HepG2 (cell line): Measurements from ENCODE around the gene ZC3H13. TPM values are rescaled to one million over a fixed set of nuclear protein-coding genes. Genes with fewer than 3 reads are reported as not detected.

Source experiments
- ATAC-seq: fragments of 200-7000 bp; cut with Tn5 transposase; 3 replicates; pipeline ENCODE4 v1.9.1; 2020; ENCODE audit warnings: mild to moderate bottlenecking, moderate library complexity
- BruUV-seq: library from RNA; stranded (reverse); fragments of 400-500 nt; replicated peaks from 2 replicates; lab custom pipeline; 2021; lab: Mats Ljungman, UMichigan
- CTCF ChIA-PET: fragments of 300-600 bp; formaldehyde crosslinking; extraction: SDS; loops from one replicate; lab custom pipeline; 2021; ENCODE audit warnings: low total read pairs, inconsistent platforms, low intra/inter-chr PET ratio; lab: Yijun Ruan, JAX
- POLR2A ChIA-PET: fragments of 350-600 bp; sonication (Branson Sonifier 250); formaldehyde crosslinking; loops from one replicate; lab custom pipeline; 2020; ENCODE audit warnings: antibody characterized with exemption, inconsistent platforms; lab: Yijun Ruan, JAX
- DNase-seq: peaks from one replicate; pipeline ENCODE4 v3.0.0-alpha.2; 2015; ENCODE audit warnings: low spot score
- FAIRE-seq: peaks from 3 replicates; lab custom pipeline; 2011; peaks lifted over from hg19 to GRCh38; lab: Jason Lieb, UNC
- H2AFZ ChIP-seq: one replicate; pipeline ENCODE4 v1.6.1; 2011; ENCODE audit warnings: low read length, inconsistent platforms
- H3K27ac ChIP-seq: fragments of 300-600 bp; 3 replicates; pipeline ENCODE4 v1.8.0; 2011; ENCODE audit warnings: mixed run types, mild to moderate bottlenecking, mixed read lengths, low read length, inconsistent platforms; ENCODE audit not compliant: insufficient read depth; ENCODE audit errors: extremely low read length
- H3K27me3 ChIP-seq, 2 experiments: fragments of 200-600 bp in 1 of 2; 2 replicates in 1 of 2; 3 replicates in 1 of 2; pipeline versions ENCODE4 v1.6.0 to v1.8.0; 2011; ENCODE audit warnings: low read length in 2 of 2, mild to moderate bottlenecking in 2 of 2, moderate library complexity in 2 of 2, inconsistent platforms in 1 of 2; ENCODE audit not compliant: insufficient read depth in 2 of 2, control insufficient read depth in 1 of 2
- H3K36me3 ChIP-seq, 2 experiments: fragments of 200-600 bp in 1 of 2; replicated peaks in 1 of 2; 2 replicates in 1 of 2; 3 replicates in 1 of 2; pipeline versions ENCODE4 v1.5.1 to v1.8.0; 2011; ENCODE audit warnings: low read length in 2 of 2, inconsistent platforms in 1 of 2; ENCODE audit not compliant: insufficient read depth in 2 of 2, control insufficient read depth in 1 of 2
- H3K4me1 ChIP-seq: 2 replicates; pipeline ENCODE4 v1.5.1; 2012; ENCODE audit warnings: low read length, inconsistent platforms; ENCODE audit not compliant: insufficient read depth
- H3K4me2 ChIP-seq: 2 replicates; pipeline ENCODE4 v1.6.0; 2011; ENCODE audit warnings: low read depth, low read length, inconsistent platforms
- H3K4me3 ChIP-seq, 3 experiments: fragments of 200-600 bp in 1 of 3; sonication (generic), shearing (Covaris generic) in 1 of 3; replicated peaks in 1 of 3; 2 replicates each; pipeline ENCODE4 v1.5.1; 2011 to 2016; ENCODE audit warnings: low read length in 3 of 3, inconsistent platforms in 2 of 3, low read depth in 2 of 3, mild to moderate bottlenecking in 2 of 3, control low read depth in 1 of 3, mixed read lengths in 1 of 3; ENCODE audit not compliant: insufficient read depth in 1 of 3
- H3K79me2 ChIP-seq: one replicate; pipeline ENCODE4 v1.6.1; 2011; ENCODE audit warnings: low read length, inconsistent platforms; ENCODE audit not compliant: insufficient read depth
- H3K9ac ChIP-seq: 2 replicates; pipeline ENCODE4 v1.6.0; 2011; ENCODE audit warnings: mild to moderate bottlenecking, low read depth, low read length, inconsistent platforms; ENCODE audit not compliant: insufficient read depth
- H3K9me3 ChIP-seq: 2 replicates; pipeline ENCODE4 v1.5.1; 2012; ENCODE audit warnings: mild to moderate bottlenecking, low read length
- H4K20me1 ChIP-seq: 2 replicates; pipeline ENCODE4 v1.6.0; 2011; ENCODE audit warnings: inconsistent platforms, mild to moderate bottlenecking, low read length, moderate library complexity; ENCODE audit not compliant: insufficient read depth
- CBFB ChIP-seq: sonication (generic); formaldehyde crosslinking; IDR thresholded peaks from 2 replicates; pipeline ENCODE4 v1.4.0; 2020; ENCODE audit warnings: missing genetic modification reagents
- GABPB1 ChIP-seq: IDR thresholded peaks from 2 replicates; pipeline ENCODE4 v1.6.1; 2016; ENCODE audit warnings: mild to moderate bottlenecking, missing genetic modification reagents, moderate library complexity, missing compliant biosample characterization
- HOXA3 ChIP-seq: sonication (generic); formaldehyde crosslinking; IDR thresholded peaks from 2 replicates; pipeline ENCODE4 v1.5.0; 2020; ENCODE audit warnings: missing genetic modification reagents
- KLF16 ChIP-seq, 2 experiments: sonication (generic) in 1 of 2; formaldehyde crosslinking in 1 of 2; IDR thresholded peaks; 2 replicates each; pipeline versions ENCODE4 v1.6.1 to v1.8.0; 2016 to 2023; ENCODE audit warnings: missing genetic modification reagents in 2 of 2, missing compliant biosample characterization in 1 of 2
- LRRFIP1 ChIP-seq: sonication (generic); formaldehyde crosslinking; conservative IDR thresholded peaks from 2 replicates; pipeline ENCODE4 v1.4.0; 2020; ENCODE audit warnings: missing genetic modification reagents
- NCOR1 ChIP-seq: fragments of 200-600 bp; sonication (generic); IDR thresholded peaks from 2 replicates; pipeline ENCODE4 v1.7.0; 2017; ENCODE audit warnings: antibody characterized with exemption, low read length, borderline replicate concordance
- NFIC ChIP-seq: IDR thresholded peaks from 2 replicates; pipeline ENCODE4 v1.6.1; 2012; ENCODE audit warnings: mild to moderate bottlenecking, low read length, inconsistent platforms
- SAFB2 ChIP-seq: sonication (generic); formaldehyde crosslinking; IDR thresholded peaks from 2 replicates; pipeline ENCODE4 v1.5.1; 2020; ENCODE audit warnings: missing genetic modification reagents, low read depth, mild to moderate bottlenecking, borderline replicate concordance
- ZC3H4 ChIP-seq: sonication (generic); formaldehyde crosslinking; IDR thresholded peaks from 2 replicates; pipeline ENCODE4 v1.4.0; 2020; ENCODE audit warnings: missing genetic modification reagents, borderline replicate concordance
- ZMAT3 ChIP-seq: sonication (generic); formaldehyde crosslinking; conservative IDR thresholded peaks from 2 replicates; pipeline ENCODE4 v1.7.0; 2021; ENCODE audit warnings: missing genetic modification reagents
- ZNF512 ChIP-seq: sonication (generic); formaldehyde crosslinking; IDR thresholded peaks from 2 replicates; pipeline ENCODE4 v1.4.0; 2020; ENCODE audit warnings: mild to moderate bottlenecking, missing genetic modification reagents
- ZNF543 ChIP-seq: sonication (generic); formaldehyde crosslinking; IDR thresholded peaks from 2 replicates; pipeline ENCODE4 v1.4.0; 2020; ENCODE audit warnings: mild to moderate bottlenecking, missing genetic modification reagents
- ZNF607 ChIP-seq: sonication (generic); formaldehyde crosslinking; IDR thresholded peaks from 2 replicates; pipeline ENCODE4 v1.5.1; 2020; ENCODE audit warnings: missing genetic modification reagents, mild to moderate bottlenecking, borderline replicate concordance
- ZNF720 ChIP-seq: sonication (generic); formaldehyde crosslinking; IDR thresholded peaks from 2 replicates; pipeline ENCODE4 v1.4.0; 2020; ENCODE audit warnings: missing genetic modification reagents
- WGBS: methylation state at CpG from one replicate; pipeline ENCODE4 v1.1.6; 2017; ENCODE audit warnings: low lambda C conversion rate; 5-methylcytosine and 5-hydroxymethylcytosine counted together
- in situ Hi-C: cut with HindIII; loops from 2 replicates; pipeline ENCODE4 v1.10.0; 2017; ENCODE audit warnings: low pct_unique_long_range_greater_than_20kb; ENCODE audit not compliant: extremely low pct_ligation_motif_present
- intact Hi-C: fragments of 100-400 bp; cut with micrococcal nuclease; formaldehyde crosslinking; loops from one replicate; pipeline ENCODE4 v1.10.0; 2022; ENCODE audit not compliant: unreplicated experiment
- polyA plus RNA-seq, 8 experiments: library from polyadenylated mRNA; depleted of rRNA in 3 of 8; stranded (reverse) in 7 of 8; unstranded in 1 of 8; fragments of >200 nt; fragmentation: Illumina TruSeq in 4 of 8; extraction: Trizol in 4 of 8; gene quantifications; 2 replicates each; pipeline versions ENCODE4 v1.2.1 to v1.2.3, GENCODE V29; 2011 to 2016; ENCODE audit warnings: low read depth in 4 of 8, missing spikeins in 1 of 8, mixed read lengths in 1 of 8; ENCODE audit not compliant: insufficient read depth in 1 of 8
- total RNA-seq, 5 experiments: library from RNA; depleted of rRNA; stranded (reverse); fragments of >200 nt; fragmentation: Illumina TruSeq; extraction: Trizol; gene quantifications; 2 replicates each; pipeline ENCODE4 v1.2.3, GENCODE V29; 2016; ENCODE audit warnings: low read depth in 1 of 5

The ZC3H13 gene
- total and polyA plus RNA-seq, 2 of the 13 experiments (the other 11 are each of a cell fraction or from before 2014, with no cell fraction given): 2.7 to 23.5 TPM

GRCh38 chr13:45966715-45967114 lies 85.8 kb downstream of the ZC3H13 start:
- Histone ChIP-seq H3K4me3 (no peak overlapping the region), H3K9ac (no peak overlapping the region), H3K4me2 (no peak overlapping the region), H4K20me1 (no peaks in the 10 kb centered on the region), H3K36me3 (peaks cover 16 to 68% of the 10 kb centered on the region in 2 experiments), H3K4me1 (peaks cover 6% of the 10 kb centered on the region; the same call in 1 of the 2 replicates), H3K9me3 (no peaks in the 10 kb centered on the region), H2AFZ (no peak overlapping the region), H3K79me2 (no peaks in the 10 kb centered on the region), H3K27ac (no peak overlapping the region), H3K27me3 (no peaks in the 10 kb centered on the region)
- FAIRE-seq (no peak), DNase-seq (no peak), ATAC-seq (no peak)
- 99% methylated on average over 3 of the region's 3 CpGs for WGBS
- ChIA-PET POLR2A (no interaction called here), CTCF (no interaction called here)
- BruUV-seq: no TSS peak
- in situ Hi-C loops (no loop called here), intact Hi-C loops (no loop called here)
- TF ChIP-seq KLF16 (CRISPR knock-in tag; IDR thresholded peaks at IDR 0.05) (no peak), ZC3H4 (no peak), HOXA3 (CRISPR knock-in tag) (no peak), ZNF607 (CRISPR knock-in tag) (no peak), ZNF512 (CRISPR knock-in tag) (no peak), NCOR1 (no peak), SAFB2 (no peak), LRRFIP1 (CRISPR knock-in tag) (no peak), ZNF720 (CRISPR knock-in tag) (no peak), ZMAT3 (CRISPR knock-in tag) (no peak), CBFB (CRISPR knock-in tag) (no peak), GABPB1 (CRISPR knock-in tag) (no peak), NFIC (no peak), ZNF543 (no peak)
